Naive B cell (primary cell): ENCODE data around the gene LMX1B. TPM values are rescaled to one million over a fixed set of nuclear protein-coding genes. Genes with fewer than 3 reads are reported as not detected.

Experiments used
- ATAC-seq, 2 donors: fragments of 150-1000 bp; cut with Tn5 transposase; 2 replicates each; pipeline ENCODE4 v1.10.0; 2021; ENCODE audit warnings: low read depth in 2 of 2, mild to moderate bottlenecking in 2 of 2, moderate library complexity in 2 of 2
- DNase-seq: peaks from one replicate; pipeline ENCODE4 v3.0.0; 2022
- H3K27ac Mint-ChIP-seq, 6 donors: one replicate each; pipeline ENCODE4 v1.8.0; 2020 to 2022; ENCODE audit warnings: mild to moderate bottlenecking in 6 of 6, mixed read lengths in 6 of 6, moderate library complexity in 5 of 6, inconsistent platforms in 2 of 6
- H3K27me3 Mint-ChIP-seq, 3 donors: one replicate each; pipeline ENCODE4 v1.8.0; 2021 to 2022; ENCODE audit warnings: mixed read lengths in 3 of 3, mild to moderate bottlenecking in 1 of 3
- H3K36me3 Mint-ChIP-seq, 2 donors: one replicate each; pipeline ENCODE4 v1.8.0; 2020 to 2022; ENCODE audit warnings: mixed read lengths in 2 of 2, inconsistent platforms in 1 of 2, mild to moderate bottlenecking in 1 of 2
- H3K4me1 Mint-ChIP-seq, 3 donors: one replicate each; pipeline ENCODE4 v1.8.0; 2020 to 2022; ENCODE audit warnings: mixed read lengths in 3 of 3, inconsistent platforms in 1 of 3, mild to moderate bottlenecking in 1 of 3, moderate library complexity in 1 of 3
- H3K4me3 Mint-ChIP-seq, 8 donors: one replicate each; pipeline ENCODE4 v1.8.0; 2020 to 2022; ENCODE audit warnings: mild to moderate bottlenecking in 8 of 8, mixed read lengths in 8 of 8, moderate library complexity in 8 of 8, inconsistent platforms in 2 of 8
- H3K9me3 Mint-ChIP-seq, 7 donors: one replicate each; pipeline ENCODE4 v1.8.0; 2020 to 2022; ENCODE audit warnings: mixed read lengths in 7 of 7, mild to moderate bottlenecking in 5 of 7, inconsistent platforms in 2 of 7, moderate library complexity in 1 of 7
- polyA plus RNA-seq, 6 donors: library from polyadenylated mRNA; unstranded; fragments of 300-500 nt; fragmentation: Illumina TruSeq; gene quantifications; one replicate each; pipeline ENCODE4 v1.2.3, GENCODE V29; 2021; ENCODE audit warnings: low read depth in 6 of 6

The LMX1B gene
- polyA plus RNA-seq, 6 donors from 2014 or later = not detected

- Mint-ChIP-seq H3K4me1 (peaks cover 0 to 3% (median 0%) of the 10 kb centered on the region in 3 donors), H3K4me3 (no peak overlapping the region), H3K36me3 (no peaks in the 10 kb centered on the region), H3K27me3 (peaks cover 26 to 75% (median 63%) of the 10 kb centered on the region in 3 donors), H3K27ac (no peak overlapping the region), H3K9me3 (peaks cover 0 to 1% (median 0%) of the 10 kb centered on the region in 7 donors)
- ATAC-seq (no peak), DNase-seq (no peak)
These were observed 85.7 kb downstream of the LMX1B start for GRCh38 chr9:126699401-126699881.

GRCh38 chr9:126700296-126700695 is 86.6 kb downstream of the LMX1B start:
- Mint-ChIP-seq H3K36me3 (no peaks in the 10 kb centered on the region), H3K27ac (no peak overlapping the region), H3K4me1 (peaks cover 2 to 8% (median 6%) of the 10 kb centered on the region in 3 donors), H3K9me3 (peaks cover 0 to 1% (median 0%) of the 10 kb centered on the region in 7 donors), H3K27me3 (peaks cover 29 to 75% (median 63%) of the 10 kb centered on the region in 3 donors), H3K4me3 (no peak overlapping the region)
- ATAC-seq = no peak
- DNase-seq = no peak

GRCh38 chr9:126700903-126701812 is 87.4 kb downstream of the LMX1B start:
- no peak for ATAC-seq
- DNase-seq = no peak
- peak overlapping the region in 1 of 6 donors; percentile 56 for H3K27ac Mint-ChIP-seq
- peaks cover 7 to 12% (median 11%) of the 10 kb centered on the region in 3 donors for H3K4me1 Mint-ChIP-seq
- H3K27me3 Mint-ChIP-seq = peaks cover 29 to 72% (median 62%) of the 10 kb centered on the region in 3 donors
- no peaks in the 10 kb centered on the region for H3K36me3 Mint-ChIP-seq
- H3K4me3 Mint-ChIP-seq = no peak overlapping the region
- peaks cover 0 to 1% (median 0%) of the 10 kb centered on the region in 7 donors for H3K9me3 Mint-ChIP-seq

GRCh38 chr9:126701813-126702140 is 88.0 kb downstream of the LMX1B start:
- Mint-ChIP-seq H3K36me3 (no peaks in the 10 kb centered on the region), H3K27ac (peak overlapping the region in 1 of 6 donors; percentile 77), H3K4me1 (peaks cover 12 to 17% (median 12%) of the 10 kb centered on the region in 3 donors), H3K27me3 (peaks cover 29 to 66% (median 56%) of the 10 kb centered on the region in 3 donors), H3K4me3 (no peak overlapping the region), H3K9me3 (peaks cover 0 to 1% (median 0%) of the 10 kb centered on the region in 7 donors)
- no peak for DNase-seq
- no peak for ATAC-seq

- ATAC-seq = no peak
- no peak overlapping the region for H3K4me3 Mint-ChIP-seq
- no peaks in the 10 kb centered on the region for H3K36me3 Mint-ChIP-seq
- H3K9me3 Mint-ChIP-seq = peaks cover 0 to 1% (median 0%) of the 10 kb centered on the region in 7 donors
- DNase-seq = no peak
- peak overlapping the region in 1 of 6 donors; percentile 77 for H3K27ac Mint-ChIP-seq
- peaks cover 12 to 20% (median 12%) of the 10 kb centered on the region in 3 donors for H3K4me1 Mint-ChIP-seq
- peaks cover 29 to 64% (median 54%) of the 10 kb centered on the region in 3 donors for H3K27me3 Mint-ChIP-seq
These were observed 88.6 kb downstream of the LMX1B start for GRCh38 chr9:126702151-126703001.

GRCh38 chr9:126703002-126703865 is 89.5 kb downstream of the LMX1B start:
- no peaks in the 10 kb centered on the region for H3K36me3 Mint-ChIP-seq
- ATAC-seq (no peak), DNase-seq (no peak)
- peaks cover 0 to 1% (median 0%) of the 10 kb centered on the region in 7 donors for H3K9me3 Mint-ChIP-seq
- H3K4me3 Mint-ChIP-seq = no peak overlapping the region
- peaks cover 12 to 20% (median 12%) of the 10 kb centered on the region in 3 donors for H3K4me1 Mint-ChIP-seq
- peaks cover 29 to 60% (median 54%) of the 10 kb centered on the region in 3 donors for H3K27me3 Mint-ChIP-seq
- H3K27ac Mint-ChIP-seq = no peak overlapping the region

- Mint-ChIP-seq H3K9me3 (no peaks in the 10 kb centered on the region), H3K4me1 (peaks cover 12 to 20% (median 12%) of the 10 kb centered on the region in 3 donors), H3K4me3 (no peak overlapping the region), H3K27ac (no peak overlapping the region), H3K36me3 (no peaks in the 10 kb centered on the region), H3K27me3 (peaks cover 26 to 58% (median 54%) of the 10 kb centered on the region in 3 donors)
- DNase-seq = no peak
- no peak for ATAC-seq
These were observed 90.1 kb downstream of the LMX1B start for GRCh38 chr9:126703866-126704156.

- H3K36me3 Mint-ChIP-seq = no peaks in the 10 kb centered on the region
- ATAC-seq (no peak), DNase-seq (no peak)
- H3K9me3 Mint-ChIP-seq = no peaks in the 10 kb centered on the region
- peaks cover 24 to 57% (median 54%) of the 10 kb centered on the region in 3 donors for H3K27me3 Mint-ChIP-seq
- peak overlapping the region in 1 of 6 donors; percentile 27 for H3K27ac Mint-ChIP-seq
- peak overlapping the region in 1 of 8 donors; percentile 20 for H3K4me3 Mint-ChIP-seq
- peaks cover 12 to 20% (median 12%) of the 10 kb centered on the region in 3 donors for H3K4me1 Mint-ChIP-seq
These were observed 90.6 kb downstream of the LMX1B start for GRCh38 chr9:126704157-126704891.

- H3K27me3 Mint-ChIP-seq = peaks cover 24 to 57% (median 46%) of the 10 kb centered on the region in 3 donors
- no peaks in the 10 kb centered on the region for H3K9me3 Mint-ChIP-seq
- H3K27ac Mint-ChIP-seq = peak overlapping the region in 3 of 6 donors; percentile 4 to 67 (median 65)
- DNase-seq = peak; percentile 82
- ATAC-seq = peak; percentile 73 to 74
- H3K36me3 Mint-ChIP-seq = no peaks in the 10 kb centered on the region
- peaks cover 12 to 17% (median 12%) of the 10 kb centered on the region in 3 donors for H3K4me1 Mint-ChIP-seq
- H3K4me3 Mint-ChIP-seq = peak overlapping the region in 7 of 8 donors; percentile 63 to 82 (median 75)
These were observed 91.4 kb downstream of the LMX1B start for GRCh38 chr9:126704892-126705766.

- H3K9me3 Mint-ChIP-seq = no peaks in the 10 kb centered on the region
These were observed 92.3 kb downstream of the LMX1B start for GRCh38 chr9:126705767-126706697.

More at GRCh38 chr9:126705767-126706697, 92.3 kb downstream of the LMX1B start:
- peak; percentile 81 to 83 for ATAC-seq
- Mint-ChIP-seq H3K4me3 (peak overlapping the region in 6 of 8 donors; percentile 62 to 78 (median 71)), H3K36me3 (no peaks in the 10 kb centered on the region), H3K4me1 (peaks cover 12 to 17% (median 12%) of the 10 kb centered on the region in 3 donors), H3K27ac (peak overlapping the region in 2 of 6 donors; percentile 67 to 74), H3K27me3 (peaks cover 22 to 50% (median 42%) of the 10 kb centered on the region in 3 donors)
- peak; percentile 71 for DNase-seq
